Neutrophil (primary cell): ENCODE results near the gene SECTM1.

Experiments
- H3K27ac ChIP-seq: fragments of 200-600 bp; sonication (generic); 2 replicates; pipeline ENCODE4 v1.5.1; 2016; ENCODE audit warnings: mild to moderate bottlenecking, moderate library complexity
- H3K27me3 ChIP-seq: fragments of 200-600 bp; sonication (generic); 2 replicates; pipeline ENCODE4 v1.6.0; 2016; ENCODE audit warnings: mild to moderate bottlenecking
- H3K36me3 ChIP-seq: fragments of 200-600 bp; sonication (generic); 2 replicates; pipeline ENCODE4 v1.5.1; 2017
- H3K4me1 ChIP-seq, 2 experiments: fragments of 200-600 bp in 1 of 2; sonication (generic) in 1 of 2; 1 replicate in 1 of 2; 2 replicates in 1 of 2; pipeline versions ENCODE4 v1.5.1 to v1.6.1; 2013 to 2016; ENCODE audit warnings: low read depth in 1 of 2, low read length in 1 of 2, mild to moderate bottlenecking in 1 of 2, moderate library complexity in 1 of 2; ENCODE audit not compliant: control insufficient read depth in 1 of 2, insufficient read depth in 1 of 2
- H3K4me3 ChIP-seq, 2 experiments: fragments of 200-600 bp in 1 of 2; sonication (generic) in 1 of 2; 1 replicate in 1 of 2; 2 replicates in 1 of 2; pipeline ENCODE4 v1.5.1; 2013 to 2016; ENCODE audit warnings: low read depth in 1 of 2, low read length in 1 of 2, mild to moderate bottlenecking in 1 of 2, moderate library complexity in 1 of 2
- H3K9me3 ChIP-seq: fragments of 200-600 bp; sonication (generic); 2 replicates; pipeline ENCODE4 v1.5.1; 2016
- TF ChIP-seq, protein P1 (sequence below): fragments of 200-600 bp; sonication (generic); IDR thresholded peaks from 2 replicates; pipeline ENCODE4 v1.5.1; 2016; ENCODE audit warnings: antibody characterized with exemption

The SECTM1 gene

GRCh38 chr17:82358465-82359350, 25.1 kb upstream of the SECTM1 start, which contains the start of gene TEX19:
TEX19 (plus strand) TSS chr17:82359247; CDS start chr17:82362151, 2,904 bp downstream.
- H3K27me3 ChIP-seq, result peaks cover 52% of the 10 kb centered on the region
- no peaks in the 10 kb centered on the region for H3K9me3 ChIP-seq
- TF ChIP-seq, protein P1, sequence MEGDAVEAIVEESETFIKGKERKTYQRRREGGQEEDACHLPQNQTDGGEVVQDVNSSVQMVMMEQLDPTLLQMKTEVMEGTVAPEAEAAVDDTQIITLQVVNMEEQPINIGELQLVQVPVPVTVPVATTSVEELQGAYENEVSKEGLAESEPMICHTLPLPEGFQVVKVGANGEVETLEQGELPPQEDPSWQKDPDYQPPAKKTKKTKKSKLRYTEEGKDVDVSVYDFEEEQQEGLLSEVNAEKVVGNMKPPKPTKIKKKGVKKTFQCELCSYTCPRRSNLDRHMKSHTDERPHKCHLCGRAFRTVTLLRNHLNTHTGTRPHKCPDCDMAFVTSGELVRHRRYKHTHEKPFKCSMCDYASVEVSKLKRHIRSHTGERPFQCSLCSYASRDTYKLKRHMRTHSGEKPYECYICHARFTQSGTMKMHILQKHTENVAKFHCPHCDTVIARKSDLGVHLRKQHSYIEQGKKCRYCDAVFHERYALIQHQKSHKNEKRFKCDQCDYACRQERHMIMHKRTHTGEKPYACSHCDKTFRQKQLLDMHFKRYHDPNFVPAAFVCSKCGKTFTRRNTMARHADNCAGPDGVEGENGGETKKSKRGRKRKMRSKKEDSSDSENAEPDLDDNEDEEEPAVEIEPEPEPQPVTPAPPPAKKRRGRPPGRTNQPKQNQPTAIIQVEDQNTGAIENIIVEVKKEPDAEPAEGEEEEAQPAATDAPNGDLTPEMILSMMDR, result no peak
- no peaks in the 10 kb centered on the region for H3K4me1 ChIP-seq
- no peak within 1 kb of the TSS for H3K27ac ChIP-seq
- H3K4me3 ChIP-seq, result no peak within 1 kb of the TSS
- no peaks in the 10 kb centered on the region for H3K36me3 ChIP-seq

- peaks cover 52% of the 10 kb centered on the region for H3K27me3 ChIP-seq
- no peak overlapping the region for H3K27ac ChIP-seq
- H3K9me3 ChIP-seq, result no peaks in the 10 kb centered on the region
- TF ChIP-seq, protein P1, result no peak
- no peaks in the 10 kb centered on the region for H3K4me1 ChIP-seq
- H3K4me3 ChIP-seq, result no peak overlapping the region
- H3K36me3 ChIP-seq, result no peaks in the 10 kb centered on the region
Measured at GRCh38 chr17:82357394-82357793, 23.8 kb upstream of the SECTM1 start.

- TF ChIP-seq, protein P1, result no peak
Measured at GRCh38 chr17:82356845-82357355, 23.3 kb upstream of the SECTM1 start.

DNA sequence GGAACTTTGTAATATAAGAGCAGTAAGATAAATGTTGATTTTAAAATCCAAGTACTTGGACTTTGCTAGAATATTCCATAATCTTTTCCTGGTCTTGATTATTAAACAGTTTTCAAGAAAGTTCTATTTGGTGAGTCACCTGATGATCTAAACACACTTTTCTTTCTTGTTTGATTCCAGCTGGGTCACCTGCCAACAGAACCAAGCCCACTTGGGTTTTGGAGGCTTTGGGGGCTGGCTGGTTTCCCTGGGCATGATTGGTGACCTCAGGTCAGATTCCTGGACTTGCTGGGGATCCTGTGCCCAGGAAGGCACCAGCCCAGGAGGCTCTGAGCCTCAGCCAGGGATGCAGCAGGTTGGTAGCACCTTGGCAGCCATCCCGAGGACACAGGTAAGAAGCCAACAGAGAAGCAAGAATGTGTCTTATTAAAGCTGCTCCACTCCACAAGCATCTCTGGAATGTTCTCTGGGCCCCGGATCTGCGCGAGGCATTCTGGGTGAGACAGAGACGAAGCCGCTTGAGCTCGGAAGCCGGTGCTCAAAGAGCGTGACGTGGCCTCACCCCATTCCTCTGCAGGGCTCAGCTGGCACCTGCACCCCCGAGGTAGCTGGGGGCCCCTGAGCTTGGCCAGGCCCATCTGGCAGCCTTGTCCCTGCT, 22.3 kb upstream of the SECTM1 start:
- TF ChIP-seq, protein P1, result no peak
- H3K27ac ChIP-seq, result no peak overlapping the region
- H3K4me3 ChIP-seq, result no peak overlapping the region
- H3K9me3 ChIP-seq, result no peaks in the 10 kb centered on the region
- peaks cover 0 to 2% of the 10 kb centered on the region in 2 experiments for H3K4me1 ChIP-seq
- no peaks in the 10 kb centered on the region for H3K36me3 ChIP-seq
- peaks cover 52% of the 10 kb centered on the region for H3K27me3 ChIP-seq

More at GRCh38 chr17:82356845-82357355, 23.3 kb upstream of the SECTM1 start:
- H3K27me3 ChIP-seq, result peaks cover 52% of the 10 kb centered on the region
- no peaks in the 10 kb centered on the region for H3K4me1 ChIP-seq
- no peak overlapping the region for H3K4me3 ChIP-seq
- H3K27ac ChIP-seq, result no peak overlapping the region
- H3K9me3 ChIP-seq, result no peaks in the 10 kb centered on the region
- H3K36me3 ChIP-seq, result no peaks in the 10 kb centered on the region

GRCh38 chr17:82354804-82355308, 21.3 kb upstream of the SECTM1 start:
- H3K27ac ChIP-seq, result no peak overlapping the region
- H3K27me3 ChIP-seq, result peaks cover 62% of the 10 kb centered on the region
- no peaks in the 10 kb centered on the region for H3K36me3 ChIP-seq
- H3K4me3 ChIP-seq, result no peak overlapping the region
- TF ChIP-seq, protein P1, result no peak
- H3K9me3 ChIP-seq, result no peaks in the 10 kb centered on the region
- peaks cover 0 to 2% of the 10 kb centered on the region in 2 experiments for H3K4me1 ChIP-seq
